Peyer's patch (tissue), 4 donors: ENCODE measurements around the gene FN1.
"Not testable (repeated sequence)": the region's sequence is repeated elsewhere in the genome, so short reads cannot be mapped to it uniquely, and the experiment has no call there.

Experiments
- POLR2A ChIP-seq, 2 donors: fragments of 450-650 bp; IDR thresholded peaks; one replicate each; pipeline ENCODE4 v1.5.1; 2017; ENCODE audit warnings: antibody characterized with exemption in 2 of 2, mild to moderate bottlenecking in 2 of 2, moderate library complexity in 2 of 2
- TF ChIP-seq, protein P1 (sequence below), 6 experiments: fragments of 450-650 bp in 4 of 6; fragments of 200-600 bp in 2 of 6; sonication (generic) in 1 of 6; IDR thresholded peaks; one replicate each; pipeline ENCODE4 v1.5.1; 2017 to 2019; ENCODE audit warnings: antibody characterized with exemption in 6 of 6, mild to moderate bottlenecking in 3 of 6, moderate library complexity in 1 of 6

GRCh38 chr2:215360059-215360458 lies 75.8 kb downstream of the FN1 start:
- not testable (repeated sequence) for TF ChIP-seq POLR2A (IDR thresholded peaks at IDR 0.05)
- TF ChIP-seq, protein P1, sequence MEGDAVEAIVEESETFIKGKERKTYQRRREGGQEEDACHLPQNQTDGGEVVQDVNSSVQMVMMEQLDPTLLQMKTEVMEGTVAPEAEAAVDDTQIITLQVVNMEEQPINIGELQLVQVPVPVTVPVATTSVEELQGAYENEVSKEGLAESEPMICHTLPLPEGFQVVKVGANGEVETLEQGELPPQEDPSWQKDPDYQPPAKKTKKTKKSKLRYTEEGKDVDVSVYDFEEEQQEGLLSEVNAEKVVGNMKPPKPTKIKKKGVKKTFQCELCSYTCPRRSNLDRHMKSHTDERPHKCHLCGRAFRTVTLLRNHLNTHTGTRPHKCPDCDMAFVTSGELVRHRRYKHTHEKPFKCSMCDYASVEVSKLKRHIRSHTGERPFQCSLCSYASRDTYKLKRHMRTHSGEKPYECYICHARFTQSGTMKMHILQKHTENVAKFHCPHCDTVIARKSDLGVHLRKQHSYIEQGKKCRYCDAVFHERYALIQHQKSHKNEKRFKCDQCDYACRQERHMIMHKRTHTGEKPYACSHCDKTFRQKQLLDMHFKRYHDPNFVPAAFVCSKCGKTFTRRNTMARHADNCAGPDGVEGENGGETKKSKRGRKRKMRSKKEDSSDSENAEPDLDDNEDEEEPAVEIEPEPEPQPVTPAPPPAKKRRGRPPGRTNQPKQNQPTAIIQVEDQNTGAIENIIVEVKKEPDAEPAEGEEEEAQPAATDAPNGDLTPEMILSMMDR (IDR thresholded peaks at IDR 0.05) = not testable (repeated sequence)
